ENCODE results near the gene ANO9.

- TF ChIP-seq CTCF (conservative IDR thresholded peaks at IDR 0.05 in 1 of 2, IDR thresholded peaks at IDR 0.05 in 1 of 2; ENCODE audit: extremely low read depth in 1 of 2, insufficient read depth in 1 of 2, low read depth in 1 of 2, low read length in 2 of 2) (no peak), EZH2 (IDR thresholded peaks at IDR 0.05; ENCODE audit: borderline replicate concordance, low read length) (no peak)
Measured at GRCh38 chr11:452916-453527, 11.2 kb upstream of the ANO9 start.

Measured in mammary epithelial cell (primary cell).